Subcutaneous adipose tissue (tissue), 4 donors: ENCODE results near the gene PAK5. TPM values are rescaled to one million over a fixed set of nuclear protein-coding genes. Genes with fewer than 3 reads are reported as not detected.

Experiments used
- total RNA-seq, 4 donors: library from RNA; depleted of rRNA; stranded (reverse); fragments of >200 nt; gene quantifications; one replicate each; pipeline ENCODE4 v1.1.0, GENCODE V29; 2016
- TF ChIP-seq, protein P1 (sequence below): fragments of 450-650 bp; IDR thresholded peaks from one replicate; pipeline ENCODE4 v1.5.1; 2016; ENCODE audit warnings: low read depth, mild to moderate bottlenecking, control low read depth, antibody characterized with exemption, moderate library complexity

PAK5 gene
- total RNA-seq, result not detected

DNA sequence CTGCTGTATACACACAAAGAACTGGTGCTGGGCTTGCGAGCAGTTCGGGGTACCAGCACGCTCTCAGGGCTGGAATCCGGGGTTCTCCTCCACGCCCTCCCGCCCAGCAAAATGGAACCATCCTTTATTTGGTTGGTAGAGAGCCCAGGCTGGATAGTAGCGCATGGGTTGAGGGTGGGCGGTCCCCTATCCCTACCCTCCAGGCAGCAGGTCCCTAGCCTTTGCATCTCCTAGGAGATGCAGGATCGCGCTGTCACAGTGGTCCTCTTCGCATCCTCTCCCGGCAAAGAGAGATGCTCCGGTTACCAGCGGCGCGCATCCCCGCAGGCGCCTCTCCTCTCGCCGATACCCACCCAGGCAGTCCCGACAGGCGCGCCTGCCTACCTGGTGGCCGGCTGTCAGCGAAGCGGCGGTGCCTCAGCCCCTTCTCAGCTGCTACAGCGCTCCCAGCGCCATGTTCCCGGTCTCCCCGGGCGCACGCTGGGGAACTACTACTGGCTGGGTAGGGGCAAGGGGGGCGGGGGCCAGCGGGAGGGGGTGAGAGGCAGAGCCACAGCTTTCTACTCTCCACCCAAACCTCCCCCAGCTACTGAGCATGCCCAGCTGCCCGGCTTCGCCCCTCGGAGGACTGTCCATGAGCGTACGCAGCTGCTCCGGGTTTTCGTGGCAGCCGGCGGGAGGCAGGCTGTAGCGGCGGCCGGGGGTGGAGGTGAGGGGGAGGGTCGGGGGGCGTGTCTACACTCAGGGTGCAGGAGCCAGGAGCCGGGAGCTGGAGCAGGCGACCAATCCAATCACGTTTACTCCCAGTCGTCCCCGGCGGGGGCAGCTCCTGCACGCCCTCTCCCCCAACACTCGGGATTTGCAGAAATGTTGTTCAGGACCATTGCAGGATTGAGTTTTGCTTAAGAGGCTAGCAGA, at the start of gene PAK5:
Gene PAK5 (minus strand): TSS at position 699 of the 918 bp plus-strand sequence. CDS start 194,748 bp downstream, outside the sequence.
- TF ChIP-seq, protein P1, sequence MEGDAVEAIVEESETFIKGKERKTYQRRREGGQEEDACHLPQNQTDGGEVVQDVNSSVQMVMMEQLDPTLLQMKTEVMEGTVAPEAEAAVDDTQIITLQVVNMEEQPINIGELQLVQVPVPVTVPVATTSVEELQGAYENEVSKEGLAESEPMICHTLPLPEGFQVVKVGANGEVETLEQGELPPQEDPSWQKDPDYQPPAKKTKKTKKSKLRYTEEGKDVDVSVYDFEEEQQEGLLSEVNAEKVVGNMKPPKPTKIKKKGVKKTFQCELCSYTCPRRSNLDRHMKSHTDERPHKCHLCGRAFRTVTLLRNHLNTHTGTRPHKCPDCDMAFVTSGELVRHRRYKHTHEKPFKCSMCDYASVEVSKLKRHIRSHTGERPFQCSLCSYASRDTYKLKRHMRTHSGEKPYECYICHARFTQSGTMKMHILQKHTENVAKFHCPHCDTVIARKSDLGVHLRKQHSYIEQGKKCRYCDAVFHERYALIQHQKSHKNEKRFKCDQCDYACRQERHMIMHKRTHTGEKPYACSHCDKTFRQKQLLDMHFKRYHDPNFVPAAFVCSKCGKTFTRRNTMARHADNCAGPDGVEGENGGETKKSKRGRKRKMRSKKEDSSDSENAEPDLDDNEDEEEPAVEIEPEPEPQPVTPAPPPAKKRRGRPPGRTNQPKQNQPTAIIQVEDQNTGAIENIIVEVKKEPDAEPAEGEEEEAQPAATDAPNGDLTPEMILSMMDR, result no peak

DNA sequence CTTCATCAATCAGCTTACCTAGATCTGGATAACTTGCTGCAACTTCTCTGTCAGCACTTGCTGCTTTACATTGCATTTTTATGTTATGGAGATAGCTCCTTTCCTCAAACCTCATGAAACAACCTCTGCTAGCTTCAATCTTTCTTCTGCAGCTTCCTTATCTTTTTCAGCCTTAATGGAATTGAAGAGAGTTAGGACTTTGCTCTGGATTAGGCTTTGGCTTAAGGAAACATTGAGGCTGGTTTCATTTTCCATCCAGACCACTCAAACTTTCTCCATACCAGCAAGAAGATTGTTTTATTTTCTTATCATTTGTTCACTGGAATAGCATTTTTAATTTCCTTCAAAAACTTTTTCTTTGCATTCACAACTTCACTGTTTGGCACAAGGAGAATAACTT, 48.8 kb upstream of the PAK5 start:
- TF ChIP-seq, protein P1, result no peak

DNA sequence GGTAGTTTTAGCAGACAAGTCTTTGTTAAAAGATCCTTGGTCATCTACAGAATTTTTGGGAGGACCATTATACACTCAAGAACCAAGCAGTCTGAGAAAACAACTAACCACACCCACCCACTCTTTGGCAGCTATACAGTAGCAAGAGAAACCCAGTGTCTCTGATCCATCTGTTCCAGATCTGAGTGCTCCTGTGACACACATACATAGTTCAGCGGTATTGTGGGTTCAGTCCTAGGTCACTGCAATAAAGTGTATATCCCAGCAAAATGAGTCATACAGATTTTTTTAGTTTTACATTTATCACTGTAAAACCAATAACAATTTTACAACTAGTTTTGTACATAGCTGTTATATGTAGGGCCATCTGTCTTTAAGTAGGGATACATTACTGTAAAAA, 47.4 kb upstream of the PAK5 start:
- TF ChIP-seq, protein P1, result no peak

DNA sequence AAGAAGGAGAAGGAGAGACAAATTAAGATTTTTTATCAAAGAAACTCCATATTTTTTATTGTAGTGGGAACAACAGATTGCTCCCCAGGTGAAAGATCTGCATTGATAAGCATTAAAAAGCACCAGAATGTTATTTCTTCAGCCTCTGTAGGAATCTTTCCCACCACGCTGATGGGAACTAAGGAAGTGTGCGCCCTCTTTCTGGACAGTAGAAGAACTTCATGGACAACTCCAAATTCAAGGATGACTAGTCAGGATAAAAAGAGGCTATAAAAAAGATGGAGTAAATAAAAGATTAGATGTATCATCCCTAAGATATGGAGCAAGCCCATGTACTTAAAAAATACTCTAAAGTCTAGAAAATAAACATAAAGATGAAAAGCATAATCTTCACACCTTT, 45.8 kb upstream of the PAK5 start:
- TF ChIP-seq, protein P1, result no peak

DNA sequence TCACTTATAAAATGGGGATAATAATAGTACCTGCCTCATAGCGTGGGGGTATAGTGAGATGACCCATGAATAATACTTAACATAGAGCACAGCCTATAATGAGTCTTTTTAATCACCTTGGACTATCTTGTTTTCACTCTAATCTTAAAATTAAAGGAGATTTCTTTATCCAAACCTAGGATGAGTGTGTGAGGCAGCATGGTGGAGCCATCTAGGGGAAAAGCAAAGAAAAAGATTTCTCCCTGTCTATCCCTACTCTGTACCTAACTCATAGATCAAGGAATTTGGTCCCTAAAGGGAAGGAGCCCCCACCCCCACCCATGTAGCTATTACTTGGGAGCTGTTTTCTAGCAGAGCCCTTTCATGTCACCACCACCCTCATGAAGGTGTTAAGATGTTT, 45.2 kb upstream of the PAK5 start:
- TF ChIP-seq, protein P1, result no peak

DNA sequence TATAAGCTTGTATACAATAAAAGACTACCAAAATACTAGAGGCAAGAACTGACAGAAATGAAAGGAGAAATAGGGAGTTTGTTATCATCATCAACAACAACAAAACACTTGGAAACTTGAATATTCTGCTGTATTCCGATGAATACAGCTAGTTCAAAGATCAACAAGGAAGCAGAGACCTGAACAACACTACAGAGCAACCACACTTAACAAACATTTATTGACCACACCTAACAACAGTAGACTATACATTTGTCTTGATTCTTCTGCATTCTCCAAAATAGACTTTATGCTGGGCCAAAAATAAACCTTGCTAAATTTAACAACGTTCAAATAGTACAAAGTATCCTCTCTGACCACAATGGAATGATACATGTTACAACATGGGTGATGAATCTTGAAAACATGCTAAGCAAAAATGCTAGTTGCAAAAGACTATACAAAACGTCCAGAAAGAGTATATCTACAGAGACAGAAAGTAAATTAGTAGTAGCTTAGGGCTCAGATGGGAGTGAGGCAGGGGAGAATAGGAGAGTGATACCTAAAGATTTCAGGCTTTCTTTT, 39.1 kb upstream of the PAK5 start:
- TF ChIP-seq, protein P1, result no peak

DNA sequence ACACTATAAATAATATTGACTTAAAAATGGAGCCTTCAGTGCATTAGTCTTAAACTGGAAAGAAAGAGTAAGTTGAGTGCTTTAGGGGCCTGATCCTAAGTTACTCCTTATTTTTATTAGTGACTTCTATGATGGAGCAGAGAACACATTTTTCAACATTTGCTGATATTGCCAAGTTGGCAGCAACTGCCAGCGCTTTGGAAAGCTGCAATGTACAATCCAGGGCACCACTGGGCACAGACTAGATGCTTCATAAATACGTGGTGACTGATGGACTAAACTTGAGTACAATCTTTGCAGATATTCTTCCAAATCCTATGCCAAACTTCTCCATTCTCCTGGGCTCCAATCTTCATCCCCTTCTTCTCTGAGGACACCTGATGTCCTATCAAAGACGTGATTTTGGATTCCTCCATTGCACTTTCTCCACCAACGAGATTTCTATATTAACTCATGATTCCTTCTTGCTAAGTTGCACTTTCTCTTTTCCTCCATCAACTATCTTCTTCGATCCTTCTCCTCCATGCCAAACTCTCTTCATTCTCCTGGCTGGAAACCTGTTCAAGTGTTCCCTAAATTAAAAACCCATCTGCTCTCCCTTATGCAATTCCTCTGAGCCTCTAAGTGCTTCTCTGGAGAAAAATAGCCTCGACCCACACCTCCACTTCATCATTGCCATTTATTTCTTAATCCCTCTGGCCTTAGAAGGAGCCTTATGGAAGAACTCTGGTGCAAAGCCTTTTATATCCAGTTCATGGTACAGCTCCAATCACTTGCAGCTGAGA, 28.5 kb upstream of the PAK5 start:
- TF ChIP-seq, protein P1, result no peak
